ENCODE measurements around the gene PRDM2. TPM values are rescaled to one million over a fixed set of nuclear protein-coding genes. Genes with fewer than 3 reads are reported as not detected.

PRDM2 gene
- total and polyA plus RNA-seq, 5 donors from 2014 or later = 16.8 to 221 (median 19.7) TPM

GRCh38 chr1:13871886-13872285 lies 171.9 kb downstream of the PRDM2 start:
- H3K9me3 Mint-ChIP-seq = peaks cover 0 to 6% (median 1%) of the 10 kb centered on the region in 7 donors
- DNase-seq = no peak
- H3K4me3 Mint-ChIP-seq = no peak overlapping the region
- no peaks in the 10 kb centered on the region for H3K27me3 ChIP-seq (ENCODE audit: control insufficient read depth, insufficient read depth, low read length)
- ATAC-seq (ENCODE audit: low read depth in 2 of 2) = no peak
- no peaks in the 10 kb centered on the region for H3K4me1 Mint-ChIP-seq
- no peak overlapping the region for H3K27ac ChIP-seq (ENCODE audit: insufficient read depth, low read length, poor library complexity, severe bottlenecking)
- H3K27ac Mint-ChIP-seq = no peak overlapping the region
- no peaks in the 10 kb centered on the region for H3K36me3 Mint-ChIP-seq
- no peaks in the 10 kb centered on the region for H3K9me3 ChIP-seq (ENCODE audit: control insufficient read depth in 2 of 2, low read length in 2 of 2)
- H3K4me1 ChIP-seq (ENCODE audit: control insufficient read depth, insufficient read depth, low read length, poor library complexity, severe bottlenecking) = no peaks in the 10 kb centered on the region
- H3K36me3 ChIP-seq (ENCODE audit: control insufficient read depth, insufficient read depth, low read length) = no peaks in the 10 kb centered on the region
- no peaks in the 10 kb centered on the region for H3K27me3 Mint-ChIP-seq
- H3K4me3 ChIP-seq (ENCODE audit: low read depth, low read length) = no peak overlapping the region

- DNase-seq = no peak
Observed at GRCh38 chr1:13873032-13873431, 173.0 kb downstream of the PRDM2 start.

More at GRCh38 chr1:13873032-13873431, 173.0 kb downstream of the PRDM2 start:
- Mint-ChIP-seq H3K9me3 (peaks cover 0 to 6% (median 1%) of the 10 kb centered on the region in 7 donors), H3K27me3 (no peaks in the 10 kb centered on the region), H3K36me3 (no peaks in the 10 kb centered on the region), H3K27ac (no peak overlapping the region), H3K4me3 (no peak overlapping the region), H3K4me1 (no peaks in the 10 kb centered on the region)
- Histone ChIP-seq H3K9me3 (ENCODE audit: control insufficient read depth in 2 of 2, low read length in 2 of 2) (no peaks in the 10 kb centered on the region), H3K27me3 (ENCODE audit: control insufficient read depth, insufficient read depth, low read length) (no peaks in the 10 kb centered on the region), H3K36me3 (ENCODE audit: control insufficient read depth, insufficient read depth, low read length) (no peaks in the 10 kb centered on the region), H3K4me1 (ENCODE audit: control insufficient read depth, insufficient read depth, low read length, poor library complexity, severe bottlenecking) (no peaks in the 10 kb centered on the region), H3K27ac (ENCODE audit: insufficient read depth, low read length, poor library complexity, severe bottlenecking) (no peak overlapping the region), H3K4me3 (ENCODE audit: low read depth, low read length) (no peak overlapping the region)
- ATAC-seq (ENCODE audit: low read depth in 2 of 2) = no peak

Other genes with a start within 250 kb of the PRDM2 start
- not detected for gene LRRC38, start 186.2 kb upstream of the PRDM2 start, total RNA-seq
- not detected for gene LRRC38, start 186.2 kb upstream of the PRDM2 start, polyA plus RNA-seq
- gene PDPN, start 116.4 kb upstream of the PRDM2 start, total RNA-seq = not detected
- gene PDPN, start 116.4 kb upstream of the PRDM2 start, polyA plus RNA-seq = not detected